ENCODE data around the gene GATB.

The GATB gene

DNA sequence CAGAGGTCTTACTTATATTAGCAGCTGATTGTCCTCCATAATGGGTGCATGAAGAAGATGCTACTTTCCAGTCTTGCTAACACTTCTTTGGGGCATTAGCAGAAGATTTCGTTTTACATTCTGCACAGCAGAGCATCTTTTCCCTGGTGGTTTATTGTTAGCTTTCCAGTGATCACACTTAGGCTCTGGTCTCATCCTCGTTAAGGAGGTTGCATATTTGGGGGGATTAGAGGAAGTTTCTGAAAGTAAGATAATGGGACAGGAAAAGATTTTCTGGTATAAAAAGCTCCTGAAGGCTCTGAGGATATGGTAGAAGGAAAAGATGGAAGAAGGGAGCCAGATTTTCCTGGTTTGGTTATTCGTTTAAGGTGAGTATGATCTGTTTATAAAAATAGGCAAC is 134.1 kb downstream of the GATB start:
- H3K27ac ChIP-seq (ENCODE audit: low read depth in 2 of 2, low read length in 2 of 2): no peak overlapping the region
- peaks cover 0 to 2% of the 10 kb centered on the region in 2 donors for H3K27me3 ChIP-seq (ENCODE audit: control insufficient read depth in 2 of 2, insufficient read depth in 2 of 2, low read length in 2 of 2)
- no peaks in the 10 kb centered on the region for H3K4me1 ChIP-seq (ENCODE audit: control insufficient read depth in 2 of 2, insufficient read depth in 2 of 2, low read length in 2 of 2)
- no peaks in the 10 kb centered on the region for H3K36me3 ChIP-seq (ENCODE audit: control insufficient read depth in 2 of 2, insufficient read depth in 2 of 2, low read length in 2 of 2)
- H3K4me3 ChIP-seq (ENCODE audit: low read length in 2 of 2): no peak overlapping the region
- no peaks in the 10 kb centered on the region for H3K9me3 ChIP-seq (ENCODE audit: control insufficient read depth in 2 of 2, low read length in 2 of 2)
- H3K9ac ChIP-seq (ENCODE audit: low read depth in 1 of 2, low read length in 2 of 2): no peak overlapping the region

DNA sequence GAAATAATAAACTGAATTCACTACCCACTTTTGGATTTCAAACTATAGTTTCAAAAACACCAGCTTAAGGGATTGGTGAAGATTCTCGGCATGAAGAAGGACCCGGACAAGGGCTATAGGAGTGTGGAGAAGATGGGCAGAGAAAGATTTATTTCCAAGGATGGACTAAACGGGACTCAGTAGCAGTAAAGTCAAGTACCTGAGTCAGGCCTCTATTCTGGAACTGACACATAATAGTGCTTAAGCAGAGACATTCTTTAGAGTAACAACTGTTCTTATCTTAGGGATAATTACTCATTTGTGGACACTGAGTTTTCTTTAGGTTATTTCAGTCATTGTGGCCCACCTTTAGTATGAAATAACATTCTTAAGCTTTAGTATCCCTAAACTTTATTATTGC is 134.6 kb downstream of the GATB start:
- H3K27me3 ChIP-seq (ENCODE audit: control insufficient read depth in 2 of 2, insufficient read depth in 2 of 2, low read length in 2 of 2): peaks cover 0 to 2% of the 10 kb centered on the region in 2 donors
- no peak overlapping the region for H3K4me3 ChIP-seq (ENCODE audit: low read length in 2 of 2)
- no peaks in the 10 kb centered on the region for H3K36me3 ChIP-seq (ENCODE audit: control insufficient read depth in 2 of 2, insufficient read depth in 2 of 2, low read length in 2 of 2)
- no peak overlapping the region for H3K27ac ChIP-seq (ENCODE audit: low read depth in 2 of 2, low read length in 2 of 2)
- no peaks in the 10 kb centered on the region for H3K9me3 ChIP-seq (ENCODE audit: control insufficient read depth in 2 of 2, low read length in 2 of 2)
- H3K4me1 ChIP-seq (ENCODE audit: control insufficient read depth in 2 of 2, insufficient read depth in 2 of 2, low read length in 2 of 2): no peaks in the 10 kb centered on the region
- no peak overlapping the region for H3K9ac ChIP-seq (ENCODE audit: low read depth in 1 of 2, low read length in 2 of 2)

DNA sequence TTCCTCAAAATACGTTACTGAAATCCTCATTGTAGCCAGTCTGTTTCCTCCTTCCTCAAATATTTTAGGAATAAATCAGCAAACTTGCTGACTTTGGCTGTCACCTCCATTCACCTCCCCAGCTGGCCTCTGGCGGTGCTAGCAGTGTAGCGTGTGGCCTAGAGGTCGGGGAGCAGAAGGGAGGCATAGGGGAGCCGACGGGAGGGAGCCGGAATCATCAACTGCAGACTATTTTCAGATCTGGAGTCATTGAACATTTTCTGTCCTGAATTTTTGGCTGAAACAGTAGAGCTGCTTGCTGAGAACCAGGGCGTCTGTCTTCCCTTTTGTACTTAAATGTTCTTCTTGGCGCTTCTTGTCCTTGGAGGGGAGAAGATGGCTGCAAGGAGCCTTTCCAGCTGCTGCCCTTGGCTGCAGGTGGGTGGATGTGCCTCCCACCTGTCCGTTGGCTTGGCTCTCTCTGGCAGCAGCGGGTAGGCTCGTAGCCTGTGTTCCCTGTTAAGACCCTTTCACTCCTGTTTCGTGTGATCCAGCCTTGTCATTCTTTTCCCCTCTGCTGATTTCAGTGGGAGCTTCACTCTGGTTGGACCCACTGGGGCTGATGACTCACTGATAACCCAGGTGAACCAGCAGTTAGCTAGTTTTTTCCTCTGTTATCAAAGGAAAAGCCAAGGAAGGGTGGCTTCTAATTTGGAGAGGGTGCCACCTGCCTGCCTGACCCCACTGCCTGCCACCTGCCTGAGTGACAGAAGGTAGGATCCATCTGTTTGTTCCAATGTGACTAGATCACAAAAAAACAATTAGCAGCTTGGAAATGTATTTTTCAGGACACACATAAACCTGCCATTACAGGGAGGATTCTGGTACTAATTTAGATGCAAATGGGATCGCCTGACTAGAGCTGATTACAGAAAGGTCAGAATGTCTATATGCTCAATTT is 135.9 kb downstream of the GATB start:
- Histone ChIP-seq H3K27ac (ENCODE audit: low read depth in 2 of 2, low read length in 2 of 2) (no peak overlapping the region), H3K9me3 (ENCODE audit: control insufficient read depth in 2 of 2, low read length in 2 of 2) (no peaks in the 10 kb centered on the region), H3K36me3 (ENCODE audit: control insufficient read depth in 2 of 2, insufficient read depth in 2 of 2, low read length in 2 of 2) (no peaks in the 10 kb centered on the region), H3K9ac (ENCODE audit: low read depth in 1 of 2, low read length in 2 of 2) (no peak overlapping the region), H3K4me1 (ENCODE audit: control insufficient read depth in 2 of 2, insufficient read depth in 2 of 2, low read length in 2 of 2) (no peaks in the 10 kb centered on the region), H3K27me3 (ENCODE audit: control insufficient read depth in 2 of 2, insufficient read depth in 2 of 2, low read length in 2 of 2) (peaks cover 0 to 2% of the 10 kb centered on the region in 2 donors), H3K4me3 (ENCODE audit: low read length in 2 of 2) (no peak overlapping the region)
